Midbrain (tissue), 1 donor: ENCODE measurements around the gene DOK7.
"Not testable (repeated sequence)": the region's sequence is repeated elsewhere in the genome, so short reads cannot be mapped to it uniquely, and the experiment has no call there.

ENCODE experiments used
- DNase-seq: peaks from one replicate; lab custom pipeline; 2025; lab: John Stamatoyannopoulos, UW

Gene DOK7

DNA sequence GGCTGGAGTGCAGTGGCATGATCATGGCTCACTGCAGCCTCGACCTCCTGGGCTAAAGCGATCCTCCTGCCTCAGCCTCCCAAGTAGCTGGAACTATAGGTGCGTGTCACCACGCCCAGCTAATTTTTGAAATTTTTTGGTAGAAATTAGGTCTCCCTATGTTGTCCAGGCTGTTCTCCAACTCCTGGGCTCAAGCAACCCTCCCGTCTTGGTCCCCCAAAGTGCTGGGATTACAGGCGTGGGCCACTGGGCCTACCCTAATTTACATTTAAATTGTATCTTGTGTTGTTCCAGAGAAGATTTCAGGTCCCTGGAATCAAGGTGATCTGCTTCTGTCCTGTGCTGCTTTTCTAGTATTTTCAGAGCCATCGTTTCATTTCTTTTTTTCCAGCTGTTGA lies 70.3 kb downstream of the DOK7 start:
- DNase-seq = no peak

DNA sequence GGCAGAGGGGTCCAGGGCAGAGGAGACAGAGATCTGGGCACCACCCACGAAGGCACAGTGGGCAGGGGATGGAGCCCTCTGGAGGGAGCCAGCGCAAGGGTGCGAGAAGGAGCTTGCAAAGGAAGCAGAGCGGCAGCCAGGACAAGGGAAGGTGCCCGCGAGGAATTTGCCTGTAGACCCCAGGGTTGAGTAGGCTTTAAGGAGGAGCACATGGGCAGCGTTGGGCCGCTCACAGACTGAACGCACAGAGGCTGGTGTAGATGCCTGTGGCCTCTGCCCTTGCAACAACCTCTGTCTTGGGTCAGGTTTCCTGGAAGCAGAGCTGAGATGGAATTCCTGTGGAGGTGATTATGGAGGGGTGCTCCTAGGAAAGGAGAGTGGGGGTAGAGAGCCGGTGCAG lies 72.7 kb downstream of the DOK7 start:
- not testable (repeated sequence) for DNase-seq

DNA sequence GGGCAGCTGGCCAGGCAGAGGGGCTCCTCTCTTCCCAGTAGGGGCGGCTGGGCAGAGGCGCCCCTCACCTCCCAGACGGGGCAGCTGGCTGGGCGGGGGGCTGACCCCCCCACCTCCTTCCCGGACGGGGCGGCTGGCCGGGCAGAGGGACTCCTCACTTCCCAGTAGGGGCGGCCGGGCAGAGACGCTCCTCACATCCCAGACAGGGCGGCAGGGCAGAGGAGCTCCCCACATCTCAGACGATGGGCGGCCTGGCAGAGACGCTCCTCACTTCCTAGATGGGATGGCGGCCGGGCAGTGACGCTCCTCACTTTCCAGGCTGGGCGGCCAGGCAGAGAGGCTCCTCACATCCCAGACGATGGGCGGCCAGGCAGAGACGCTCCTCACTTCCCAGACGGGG lies 75.8 kb downstream of the DOK7 start:
- not testable (repeated sequence) for DNase-seq

DNA sequence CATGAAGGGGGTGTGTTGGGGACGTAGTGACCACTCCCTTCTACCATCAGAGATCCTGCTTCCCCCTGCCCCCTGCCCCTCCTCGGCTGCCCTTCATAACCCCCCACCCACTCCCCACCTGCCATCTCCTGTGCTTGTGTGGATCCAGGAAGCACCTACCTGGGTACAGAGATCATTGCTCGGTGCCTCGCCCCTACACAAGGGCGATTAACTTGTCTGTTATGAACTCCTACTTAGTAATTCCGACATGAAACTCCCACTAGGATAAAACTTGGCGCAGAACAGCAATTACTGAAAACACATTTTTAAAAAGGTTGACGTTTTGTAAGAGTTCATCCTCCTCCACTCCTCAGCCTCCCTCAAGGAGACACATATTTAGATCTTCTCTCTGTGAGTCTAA lies 80.3 kb downstream of the DOK7 start:
- not testable (repeated sequence) for DNase-seq
